Kidney (tissue), 14 donors: ENCODE results near the gene NPFF. TPM values are rescaled to one million over a fixed set of nuclear protein-coding genes. Genes with fewer than 3 reads are reported as not detected.

Source experiments
- DNase-seq, 5 donors: peaks; one replicate each; pipeline ENCODE4 v3.0.0-alpha.2; 2013 to 2020
- FAIRE-seq: peaks from 2 replicates; lab custom pipeline; 2012; peaks lifted over from hg19 to GRCh38; lab: Jason Lieb, UNC
- H3K27ac ChIP-seq, 2 donors: one replicate each; pipeline ENCODE4 v1.7.0; 2013; ENCODE audit warnings: low read depth in 2 of 2, low read length in 2 of 2, inconsistent platforms in 1 of 2
- H3K27me3 ChIP-seq: one replicate; pipeline ENCODE4 v1.7.1; 2013; ENCODE audit warnings: low read length, inconsistent platforms; ENCODE audit not compliant: control insufficient read depth, insufficient read depth
- H3K36me3 ChIP-seq, 3 donors: one replicate each; pipeline versions ENCODE4 v1.7.0 to v1.7.1; 2013; ENCODE audit warnings: low read length in 3 of 3, control low read depth in 1 of 3, inconsistent platforms in 1 of 3; ENCODE audit not compliant: insufficient read depth in 3 of 3, control insufficient read depth in 2 of 3
- H3K4me1 ChIP-seq, 3 donors: one replicate each; pipeline versions ENCODE4 v1.7.0 to v1.7.1; 2013; ENCODE audit warnings: low read length in 3 of 3, inconsistent platforms in 1 of 3, low read depth in 1 of 3; ENCODE audit not compliant: control insufficient read depth in 2 of 3, insufficient read depth in 2 of 3
- H3K4me3 ChIP-seq, 3 donors: one replicate each; pipeline versions ENCODE4 v1.7.0 to v1.8.1; 2013; ENCODE audit warnings: low read length in 3 of 3, control low read depth in 1 of 3, inconsistent platforms in 1 of 3
- H3K9ac ChIP-seq, 3 donors: one replicate each; pipeline versions ENCODE4 v1.7.0 to v1.7.1; 2013; ENCODE audit warnings: low read length in 3 of 3, control low read depth in 1 of 3, inconsistent platforms in 1 of 3
- H3K9me3 ChIP-seq, 3 donors: one replicate each; pipeline versions ENCODE4 v1.7.0 to v1.7.1; 2013; ENCODE audit warnings: low read length in 3 of 3, control low read depth in 1 of 3, inconsistent platforms in 1 of 3; ENCODE audit not compliant: control insufficient read depth in 2 of 3, insufficient read depth in 1 of 3
- CTCF ChIP-seq: IDR thresholded peaks from 3 replicates; pipeline ENCODE4 v1.5.1; 2012; ENCODE audit warnings: mild to moderate bottlenecking, moderate library complexity, borderline replicate concordance; ENCODE audit not compliant: insufficient read depth; ENCODE audit errors: extremely low read depth
- intact Hi-C: fragments of 100-400 bp; cut with DNase I; formaldehyde crosslinking; loops from one replicate; pipeline ENCODE4 v1.11.1; 2022
- polyA plus RNA-seq: library from polyadenylated mRNA; stranded (reverse); fragments of 350-450 nt; fragmentation: Illumina TruSeq; extraction: RNeasy Lipid Tissue Mini Kit (QIAGEN cat#74804); gene quantifications from one replicate; pipeline ENCODE4 v1.2.3, GENCODE V29; 2014; ENCODE audit warnings: low read depth, low replicate concordance; ENCODE audit not compliant: insufficient read depth
- total RNA-seq: library from RNA; stranded (reverse); fragmentation: NEBNext Ultra II Directional; extraction: Animal tissue kit (Norgen Biotek cat#: 25700); gene quantifications from one replicate; pipeline ENCODE4 v1.2.1, GENCODE V29; 2021
- donor health status: control.
- donor health status: control.
- donor health status: control.
- donor health status: control.
- donor health status: control.
- donor health status: DM: yes; HTN: yes; CAD: no.
- donor health status: Normal renal cell carcinoma (clear cell type).

The NPFF gene
- total and polyA plus RNA-seq, 2 donors from 2014 or later = 1.3 TPM; not detected in 1

GRCh38 chr12:53502983-53503728 is 4.1 kb downstream of the NPFF start:
- Histone ChIP-seq H3K9ac (no peak overlapping the region), H3K27me3 (no peaks in the 10 kb centered on the region), H3K27ac (peak overlapping the region in 1 of 2 donors; percentile 32), H3K4me3 (no peak overlapping the region), H3K4me1 (peaks cover 2 to 26% (median 11%) of the 10 kb centered on the region in 3 donors), H3K36me3 (peaks cover 0 to 13% (median 9%) of the 10 kb centered on the region in 3 donors), H3K9me3 (no peaks in the 10 kb centered on the region)
- TF ChIP-seq CTCF = no peak
- FAIRE-seq = no peak
- intact Hi-C loops = no loop called here
- DNase-seq = peak in 1 of 5 donors; percentile 79

- peak in 1 of 5 donors; percentile 46 for DNase-seq
- peak overlapping the region in 2 of 3 donors; percentile 82 to 86 for H3K4me3 ChIP-seq
Observed at GRCh38 chr12:53502331-53502730, 5.0 kb downstream of the NPFF start.

GRCh38 chr12:53501615-53502181 is 5.6 kb downstream of the NPFF start:
- intact Hi-C loops = no loop called here
- Histone ChIP-seq H3K9ac (peak overlapping the region; percentile 1 to 89 (median 77)), H3K9me3 (no peaks in the 10 kb centered on the region), H3K36me3 (peaks cover 0 to 10% (median 7%) of the 10 kb centered on the region in 3 donors), H3K27ac (peak overlapping the region; percentile 98 to 100), H3K4me3 (peak overlapping the region; percentile 78 to 86 (median 82)), H3K4me1 (peaks cover 2 to 27% (median 13%) of the 10 kb centered on the region in 3 donors), H3K27me3 (no peaks in the 10 kb centered on the region)
- FAIRE-seq (no peak), DNase-seq (peak in 1 of 5 donors; percentile 80)
- no peak for TF ChIP-seq CTCF

More at GRCh38 chr12:53502331-53502730, 5.0 kb downstream of the NPFF start:
- Histone ChIP-seq H3K36me3 (peaks cover 0 to 10% (median 9%) of the 10 kb centered on the region in 3 donors), H3K9me3 (no peaks in the 10 kb centered on the region), H3K4me1 (peaks cover 2 to 26% (median 11%) of the 10 kb centered on the region in 3 donors), H3K27me3 (no peaks in the 10 kb centered on the region), H3K27ac (peak overlapping the region; percentile 13 to 100), H3K9ac (peak overlapping the region in 1 of 3 donors; percentile 89)
- intact Hi-C loops = no loop called here
- FAIRE-seq = no peak
- TF ChIP-seq CTCF = no peak
